HepG2 (cell line): ENCODE results near the gene GLDN. TPM values are rescaled to one million over a fixed set of nuclear protein-coding genes. Genes with fewer than 3 reads are reported as not detected.

Source experiments
- ARNT ChIP-seq: fragments of 450-650 bp; IDR thresholded peaks from 2 replicates; pipeline ENCODE4 v1.6.1; 2017
- CCDC6 ChIP-seq: sonication (generic); formaldehyde crosslinking; IDR thresholded peaks from 2 replicates; pipeline ENCODE4 v1.8.1; 2022; ENCODE audit warnings: mild to moderate bottlenecking, missing genetic modification reagents, moderate library complexity
- CEBPB ChIP-seq: IDR thresholded peaks from 2 replicates; pipeline ENCODE4 v1.6.1; 2011; ENCODE audit warnings: low read depth, low read length, improper control_type of control experiment, borderline replicate concordance
- GLI4 ChIP-seq: sonication (generic); formaldehyde crosslinking; IDR thresholded peaks from 2 replicates; pipeline ENCODE4 v1.5.1; 2020; ENCODE audit warnings: missing genetic modification reagents, mild to moderate bottlenecking, moderate library complexity, borderline replicate concordance
- GTF2F1 ChIP-seq: fragments of 150-350 bp; IDR thresholded peaks from 2 replicates; pipeline ENCODE4 v1.6.1; 2014; ENCODE audit warnings: low read length
- KAT2B ChIP-seq: fragments of 150-350 bp; IDR thresholded peaks from 2 replicates; pipeline ENCODE4 v1.6.1; 2014; ENCODE audit warnings: low read depth, low read length, borderline replicate concordance
- NFKB2 ChIP-seq: sonication (generic); formaldehyde crosslinking; IDR thresholded peaks from 2 replicates; pipeline ENCODE4 v1.4.0; 2020; ENCODE audit warnings: missing genetic modification reagents, borderline replicate concordance
- ZNF232 ChIP-seq: sonication (generic); formaldehyde crosslinking; IDR thresholded peaks from 2 replicates; pipeline ENCODE4 v1.4.0; 2020; ENCODE audit warnings: missing genetic modification reagents, borderline replicate concordance
- ZNF619 ChIP-seq: sonication (generic); formaldehyde crosslinking; IDR thresholded peaks from 2 replicates; pipeline ENCODE4 v1.4.0; 2020; ENCODE audit warnings: mild to moderate bottlenecking, missing genetic modification reagents
- ZNF746 ChIP-seq: sonication (generic); formaldehyde crosslinking; IDR thresholded peaks from 2 replicates; pipeline ENCODE4 v1.8.0; 2022; ENCODE audit warnings: mild to moderate bottlenecking, missing genetic modification reagents
- ZNF749 ChIP-seq: sonication (generic); formaldehyde crosslinking; IDR thresholded peaks from 2 replicates; pipeline ENCODE4 v1.8.0; 2022; ENCODE audit warnings: mild to moderate bottlenecking, missing genetic modification reagents, moderate library complexity, borderline replicate concordance
- polyA plus RNA-seq, 8 experiments: library from polyadenylated mRNA; depleted of rRNA in 3 of 8; stranded (reverse) in 7 of 8; unstranded in 1 of 8; fragments of >200 nt; fragmentation: Illumina TruSeq in 4 of 8; extraction: Trizol in 4 of 8; gene quantifications; 2 replicates each; pipeline versions ENCODE4 v1.2.1 to v1.2.3, GENCODE V29; 2011 to 2016; ENCODE audit warnings: low read depth in 4 of 8, missing spikeins in 1 of 8, mixed read lengths in 1 of 8; ENCODE audit not compliant: insufficient read depth in 1 of 8
- total RNA-seq, 5 experiments: library from RNA; depleted of rRNA; stranded (reverse); fragments of >200 nt; fragmentation: Illumina TruSeq; extraction: Trizol; gene quantifications; 2 replicates each; pipeline ENCODE4 v1.2.3, GENCODE V29; 2016; ENCODE audit warnings: low read depth in 1 of 5
- TF ChIP-seq, protein P1 (sequence below), 2 experiments: sonication (generic) in 1 of 2; formaldehyde crosslinking in 1 of 2; IDR thresholded peaks; 2 replicates each; pipeline versions ENCODE4 v1.6.1 to v1.9.0; 2014 to 2022; ENCODE audit warnings: antibody characterized with exemption in 1 of 2, borderline replicate concordance in 1 of 2, inconsistent platforms in 1 of 2, low read depth in 1 of 2, missing genetic modification reagents in 1 of 2
- TF ChIP-seq, protein P2 (sequence below): sonication (generic); formaldehyde crosslinking; IDR thresholded peaks from one replicate; pipeline ENCODE4 v1.5.1; 2020; ENCODE audit warnings: mild to moderate bottlenecking, missing genetic modification reagents; ENCODE audit errors: not compliant biosample characterization

GLDN gene
- total and polyA plus RNA-seq, 2 of the 13 experiments (the other 11 are each of a cell fraction or from before 2014, with no cell fraction given) = 0.86 to 1.0 TPM

DNA sequence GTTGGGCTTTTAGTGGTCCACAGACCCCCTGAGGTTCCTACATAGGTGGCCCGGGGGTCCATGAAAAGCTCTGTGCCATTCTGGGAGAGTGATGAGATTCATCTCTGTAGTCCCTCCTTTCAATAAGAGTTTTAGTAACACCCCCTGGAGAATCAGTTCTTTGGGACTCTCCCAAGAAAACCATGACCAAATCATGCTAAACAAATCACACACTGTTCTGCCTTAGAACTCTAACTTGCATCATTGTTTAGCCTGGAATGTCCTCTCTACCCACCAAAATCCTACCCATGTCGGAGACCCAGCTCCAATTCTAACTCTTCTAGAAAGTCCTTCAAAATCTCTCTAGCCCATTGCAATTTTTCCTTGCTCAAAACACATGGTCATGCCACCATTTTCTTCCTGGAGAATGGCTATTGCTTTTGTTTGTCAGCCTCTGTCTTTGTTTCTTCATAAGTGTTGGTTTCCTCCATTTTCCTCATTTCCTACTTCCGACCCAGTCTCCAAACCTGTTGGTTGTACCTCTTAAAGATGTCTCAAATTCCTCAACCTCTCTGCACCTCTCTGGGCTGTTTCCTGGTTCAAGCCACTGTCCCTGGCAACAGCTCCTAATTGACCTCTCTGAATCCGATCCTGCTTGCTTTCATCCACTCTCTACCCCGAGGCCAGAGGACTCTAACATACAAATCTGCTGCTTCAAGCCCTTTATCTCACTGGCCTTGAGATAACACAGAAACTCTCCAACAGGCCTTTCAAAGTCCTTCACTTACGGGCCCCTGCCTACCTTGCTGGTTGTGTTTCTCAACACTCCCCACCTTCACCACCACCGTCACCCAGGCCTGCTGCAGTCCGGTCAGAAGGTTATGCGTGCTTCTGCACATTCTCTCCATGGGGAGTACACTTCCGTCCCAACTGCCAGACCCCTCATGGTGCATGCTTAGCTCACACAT, 26.8 kb upstream of the GLDN start (continued):
- TF ChIP-seq, protein P1, sequence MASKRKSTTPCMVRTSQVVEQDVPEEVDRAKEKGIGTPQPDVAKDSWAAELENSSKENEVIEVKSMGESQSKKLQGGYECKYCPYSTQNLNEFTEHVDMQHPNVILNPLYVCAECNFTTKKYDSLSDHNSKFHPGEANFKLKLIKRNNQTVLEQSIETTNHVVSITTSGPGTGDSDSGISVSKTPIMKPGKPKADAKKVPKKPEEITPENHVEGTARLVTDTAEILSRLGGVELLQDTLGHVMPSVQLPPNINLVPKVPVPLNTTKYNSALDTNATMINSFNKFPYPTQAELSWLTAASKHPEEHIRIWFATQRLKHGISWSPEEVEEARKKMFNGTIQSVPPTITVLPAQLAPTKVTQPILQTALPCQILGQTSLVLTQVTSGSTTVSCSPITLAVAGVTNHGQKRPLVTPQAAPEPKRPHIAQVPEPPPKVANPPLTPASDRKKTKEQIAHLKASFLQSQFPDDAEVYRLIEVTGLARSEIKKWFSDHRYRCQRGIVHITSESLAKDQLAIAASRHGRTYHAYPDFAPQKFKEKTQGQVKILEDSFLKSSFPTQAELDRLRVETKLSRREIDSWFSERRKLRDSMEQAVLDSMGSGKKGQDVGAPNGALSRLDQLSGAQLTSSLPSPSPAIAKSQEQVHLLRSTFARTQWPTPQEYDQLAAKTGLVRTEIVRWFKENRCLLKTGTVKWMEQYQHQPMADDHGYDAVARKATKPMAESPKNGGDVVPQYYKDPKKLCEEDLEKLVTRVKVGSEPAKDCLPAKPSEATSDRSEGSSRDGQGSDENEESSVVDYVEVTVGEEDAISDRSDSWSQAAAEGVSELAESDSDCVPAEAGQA (IDR thresholded peaks at IDR 0.05; ENCODE audit: low read depth) = no peak
- TF ChIP-seq, protein P1 (CRISPR knock-in tag; IDR thresholded peaks at IDR 0.05; ENCODE audit: borderline replicate concordance) = no peak
- TF ChIP-seq ZNF746 (CRISPR knock-in tag) (peak; percentile 74), NFKB2 (CRISPR knock-in tag) (no peak), GLI4 (CRISPR knock-in tag) (no peak), CEBPB (peak; percentile 67; the same call in 1 of the 2 replicates), ZNF232 (CRISPR knock-in tag) (no peak), GTF2F1 (no peak), ZNF619 (CRISPR knock-in tag) (no peak), ZNF749 (no peak), ARNT (no peak), CCDC6 (no peak), KAT2B (no peak)
- TF ChIP-seq, protein P2, sequence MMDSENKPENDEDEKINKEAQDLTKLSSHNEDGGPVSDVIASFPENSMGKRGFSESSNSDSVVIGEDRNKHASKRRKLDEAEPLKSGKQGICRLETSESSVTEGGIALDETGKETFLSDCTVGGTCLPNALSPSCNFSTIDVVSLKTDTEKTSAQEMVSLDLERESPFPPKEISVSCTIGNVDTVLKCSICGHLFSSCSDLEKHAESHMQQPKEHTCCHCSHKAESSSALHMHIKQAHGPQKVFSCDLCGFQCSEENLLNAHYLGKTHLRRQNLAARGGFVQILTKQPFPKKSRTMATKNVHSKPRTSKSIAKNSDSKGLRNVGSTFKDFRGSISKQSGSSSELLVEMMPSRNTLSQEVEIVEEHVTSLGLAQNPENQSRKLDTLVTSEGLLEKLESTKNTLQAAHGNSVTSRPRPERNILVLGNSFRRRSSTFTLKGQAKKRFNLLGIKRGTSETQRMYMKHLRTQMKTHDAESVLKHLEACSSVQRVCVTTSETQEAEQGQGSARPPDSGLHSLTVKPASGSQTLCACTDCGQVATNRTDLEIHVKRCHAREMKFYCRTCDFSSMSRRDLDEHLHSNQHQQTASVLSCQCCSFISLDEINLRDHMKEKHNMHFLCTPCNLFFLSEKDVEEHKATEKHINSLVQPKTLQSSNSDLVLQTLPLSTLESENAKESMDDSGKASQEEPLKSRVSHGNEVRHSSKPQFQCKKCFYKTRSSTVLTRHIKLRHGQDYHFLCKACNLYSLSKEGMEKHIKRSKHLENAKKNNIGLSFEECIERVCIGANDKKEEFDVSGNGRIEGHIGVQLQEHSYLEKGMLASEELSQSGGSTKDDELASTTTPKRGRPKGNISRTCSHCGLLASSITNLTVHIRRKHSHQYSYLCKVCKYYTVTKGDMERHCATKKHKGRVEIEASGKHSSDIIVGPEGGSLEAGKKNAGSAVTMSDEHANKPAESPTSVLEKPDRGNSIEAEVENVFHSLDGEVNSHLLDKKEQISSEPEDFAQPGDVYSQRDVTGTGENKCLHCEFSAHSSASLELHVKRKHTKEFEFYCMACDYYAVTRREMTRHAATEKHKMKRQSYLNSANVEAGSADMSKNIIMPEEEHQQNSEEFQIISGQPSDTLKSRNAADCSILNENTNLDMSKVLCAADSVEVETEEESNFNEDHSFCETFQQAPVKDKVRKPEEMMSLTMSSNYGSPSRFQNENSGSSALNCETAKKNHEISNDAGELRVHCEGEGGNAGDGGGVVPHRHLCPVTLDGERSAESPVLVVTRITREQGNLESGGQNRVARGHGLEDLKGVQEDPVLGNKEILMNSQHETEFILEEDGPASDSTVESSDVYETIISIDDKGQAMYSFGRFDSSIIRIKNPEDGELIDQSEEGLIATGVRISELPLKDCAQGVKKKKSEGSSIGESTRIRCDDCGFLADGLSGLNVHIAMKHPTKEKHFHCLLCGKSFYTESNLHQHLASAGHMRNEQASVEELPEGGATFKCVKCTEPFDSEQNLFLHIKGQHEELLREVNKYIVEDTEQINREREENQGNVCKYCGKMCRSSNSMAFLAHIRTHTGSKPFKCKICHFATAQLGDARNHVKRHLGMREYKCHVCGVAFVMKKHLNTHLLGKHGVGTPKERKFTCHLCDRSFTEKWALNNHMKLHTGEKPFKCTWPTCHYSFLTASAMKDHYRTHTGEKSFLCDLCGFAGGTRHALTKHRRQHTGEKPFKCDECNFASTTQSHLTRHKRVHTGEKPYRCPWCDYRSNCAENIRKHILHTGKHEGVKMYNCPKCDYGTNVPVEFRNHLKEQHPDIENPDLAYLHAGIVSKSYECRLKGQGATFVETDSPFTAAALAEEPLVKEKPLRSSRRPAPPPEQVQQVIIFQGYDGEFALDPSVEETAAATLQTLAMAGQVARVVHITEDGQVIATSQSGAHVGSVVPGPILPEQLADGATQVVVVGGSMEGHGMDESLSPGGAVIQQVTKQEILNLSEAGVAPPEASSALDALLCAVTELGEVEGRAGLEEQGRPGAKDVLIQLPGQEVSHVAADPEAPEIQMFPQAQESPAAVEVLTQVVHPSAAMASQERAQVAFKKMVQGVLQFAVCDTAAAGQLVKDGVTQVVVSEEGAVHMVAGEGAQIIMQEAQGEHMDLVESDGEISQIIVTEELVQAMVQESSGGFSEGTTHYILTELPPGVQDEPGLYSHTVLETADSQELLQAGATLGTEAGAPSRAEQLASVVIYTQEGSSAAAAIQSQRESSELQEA (CRISPR knock-in tag) = no peak
